ENCODE data around the gene RNASE11. TPM values are rescaled to one million over a fixed set of nuclear protein-coding genes. Genes with fewer than 3 reads are reported as not detected.

RNASE11 gene
- total RNA-seq, 1 experiment from 2014 or later = not detected

DNA sequence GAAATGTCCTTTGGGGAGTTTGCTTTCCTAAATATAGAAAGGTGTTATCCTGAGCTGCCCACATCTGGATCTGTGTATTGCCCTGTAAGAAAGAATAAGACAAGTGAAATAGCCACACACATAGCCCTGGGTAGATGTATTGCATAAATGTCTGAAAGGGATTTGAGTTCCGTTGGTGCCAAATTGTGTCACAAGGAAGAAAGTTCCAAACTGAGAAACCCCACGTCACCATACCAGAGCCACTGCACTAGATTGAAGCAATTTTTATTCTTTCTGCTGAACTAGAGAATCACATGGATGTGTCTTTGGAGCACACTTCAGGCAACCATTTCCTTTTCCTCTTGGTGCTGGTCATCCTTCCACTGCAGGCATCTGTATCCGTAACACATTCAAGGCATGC is 32.0 kb downstream of the RNASE11 start:
- Mint-ChIP-seq H3K27me3 (ENCODE audit: low read depth) (no peaks in the 10 kb centered on the region), H3K27ac (no peak overlapping the region; a peak in 1 of 7 replicates), H3K4me3 (no peak overlapping the region), H3K36me3 (ENCODE audit: insufficient read depth in 1 of 3, low read depth in 3 of 3) (no peaks in the 10 kb centered on the region), H3K4me1 (peaks cover 40 to 41% of the 10 kb centered on the region in 2 experiments), H3K9me3 (no peaks in the 10 kb centered on the region)
- Histone ChIP-seq H4K5ac (ENCODE audit: insufficient read length, low read depth, low read length) (no peak overlapping the region), H2BK12ac (ENCODE audit: insufficient read length, low read depth, low read length) (no peak overlapping the region), H3K27me3 (ENCODE audit: insufficient read depth, low read length) (no peaks in the 10 kb centered on the region), H4K91ac (ENCODE audit: insufficient read length, low read depth, low read length) (no peak overlapping the region), H3K23ac (ENCODE audit: insufficient read length, low read depth, low read length) (no peak overlapping the region), H3K18ac (ENCODE audit: insufficient read length, low read depth, low read length) (no peak overlapping the region), H3K9me3 (ENCODE audit: control insufficient read depth, low read depth, low read length) (no peaks in the 10 kb centered on the region), H2AK5ac (ENCODE audit: insufficient read length, low read length) (no peak overlapping the region), H3K14ac (ENCODE audit: insufficient read depth, low read length) (no peak overlapping the region), H2BK20ac (ENCODE audit: low read depth, low read length, poor library complexity, severe bottlenecking) (no peak overlapping the region), H3K4ac (ENCODE audit: low read depth, low read length) (no peak overlapping the region), H2BK120ac (ENCODE audit: low read depth, low read length, poor library complexity, severe bottlenecking) (no peak overlapping the region), H3K4me2 (ENCODE audit: insufficient read depth, insufficient read length, low read length) (no peak overlapping the region), H3K79me2 (ENCODE audit: insufficient read depth, low read length) (no peaks in the 10 kb centered on the region), H2BK5ac (ENCODE audit: insufficient read length, low read length) (no peak overlapping the region), H2BK15ac (ENCODE audit: low read depth, low read length) (no peak overlapping the region), H3T11ph (ENCODE audit: low read length) (no peak overlapping the region), H3K9ac (ENCODE audit: extremely low read depth, insufficient read length, low read length) (no peak overlapping the region), H2AFZ (ENCODE audit: low read length) (no peak overlapping the region), H3K56ac (ENCODE audit: insufficient read length, low read depth, low read length) (no peak overlapping the region), H4K8ac (replicated peaks; ENCODE audit: insufficient read length, low read depth, low read length) (no peak overlapping the region), H4K20me1 (ENCODE audit: control insufficient read depth, insufficient read depth, insufficient read length) (no peaks in the 10 kb centered on the region), H3K27ac (ENCODE audit: insufficient read length, low read depth, low read length) (no peak overlapping the region), H3K23me2 (ENCODE audit: insufficient read length, low read depth, low read length, poor library complexity, severe bottlenecking) (no peaks in the 10 kb centered on the region), H3K4me1 (ENCODE audit: insufficient read depth, low read length) (peaks cover 6% of the 10 kb centered on the region; the same call in 1 of the 2 replicates), H3K79me1 (ENCODE audit: insufficient read depth, low read depth, low read length, poor library complexity, severe bottlenecking) (no peaks in the 10 kb centered on the region)
- no peak for DNase-seq
- TF ChIP-seq, protein P1, sequence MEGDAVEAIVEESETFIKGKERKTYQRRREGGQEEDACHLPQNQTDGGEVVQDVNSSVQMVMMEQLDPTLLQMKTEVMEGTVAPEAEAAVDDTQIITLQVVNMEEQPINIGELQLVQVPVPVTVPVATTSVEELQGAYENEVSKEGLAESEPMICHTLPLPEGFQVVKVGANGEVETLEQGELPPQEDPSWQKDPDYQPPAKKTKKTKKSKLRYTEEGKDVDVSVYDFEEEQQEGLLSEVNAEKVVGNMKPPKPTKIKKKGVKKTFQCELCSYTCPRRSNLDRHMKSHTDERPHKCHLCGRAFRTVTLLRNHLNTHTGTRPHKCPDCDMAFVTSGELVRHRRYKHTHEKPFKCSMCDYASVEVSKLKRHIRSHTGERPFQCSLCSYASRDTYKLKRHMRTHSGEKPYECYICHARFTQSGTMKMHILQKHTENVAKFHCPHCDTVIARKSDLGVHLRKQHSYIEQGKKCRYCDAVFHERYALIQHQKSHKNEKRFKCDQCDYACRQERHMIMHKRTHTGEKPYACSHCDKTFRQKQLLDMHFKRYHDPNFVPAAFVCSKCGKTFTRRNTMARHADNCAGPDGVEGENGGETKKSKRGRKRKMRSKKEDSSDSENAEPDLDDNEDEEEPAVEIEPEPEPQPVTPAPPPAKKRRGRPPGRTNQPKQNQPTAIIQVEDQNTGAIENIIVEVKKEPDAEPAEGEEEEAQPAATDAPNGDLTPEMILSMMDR (conservative IDR thresholded peaks at IDR 0.05) = no peak
- WGBS (ENCODE audit: extremely low coverage, insufficient read length, low lambda C conversion rate) = no CpG with 5 or more reads among the region's 3 CpGs
